GM12891 (cell line): ENCODE measurements around the gene ASPG.

Experiments used
- PAX5 ChIP-seq: IDR thresholded peaks from 2 replicates; pipeline ENCODE4 v1.6.1; 2011; ENCODE audit warnings: low read length, moderate library complexity, mild to moderate bottlenecking; ENCODE audit not compliant: insufficient read depth, severe bottlenecking
- POLR2A ChIP-seq: IDR thresholded peaks from 2 replicates; pipeline ENCODE4 v1.6.1; 2011; ENCODE audit warnings: low read depth, low read length, control low read depth
- POLR2AphosphoS5 ChIP-seq: IDR thresholded peaks from 2 replicates; pipeline ENCODE4 v1.6.1; 2011; ENCODE audit warnings: low read depth, low read length, control low read depth
- POU2F2 ChIP-seq: IDR thresholded peaks from 2 replicates; pipeline ENCODE4 v1.6.1; 2011; ENCODE audit warnings: low read depth, mild to moderate bottlenecking, control low read depth, low read length, moderate library complexity
- SPI1 ChIP-seq: IDR thresholded peaks from 2 replicates; pipeline ENCODE4 v1.6.1; 2011; ENCODE audit warnings: low read depth, low read length, control low read depth
- TAF1 ChIP-seq: IDR thresholded peaks from 2 replicates; pipeline ENCODE4 v1.6.1; 2011; ENCODE audit warnings: low read depth, low read length, control low read depth

DNA sequence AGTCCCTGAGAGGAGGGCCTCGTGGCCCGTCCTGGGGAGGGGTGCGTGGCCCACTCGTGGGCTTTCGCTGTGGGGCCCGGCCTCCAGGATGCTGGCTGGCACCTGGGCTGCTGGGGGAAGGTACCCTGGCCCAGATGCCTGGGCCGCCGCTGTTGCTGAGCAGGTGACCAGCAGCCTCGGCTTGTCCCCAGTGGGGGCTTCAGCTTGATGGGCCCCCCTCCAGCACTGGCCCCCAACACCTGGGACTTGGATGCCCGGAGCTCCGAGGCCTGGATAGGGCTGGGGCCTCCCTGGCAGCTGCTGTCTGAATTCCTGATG is 63.7 kb downstream of the ASPG start:
- TF ChIP-seq POLR2A: no peak
- no peak for TF ChIP-seq PAX5
- TF ChIP-seq POLR2AphosphoS5: no peak
- no peak for TF ChIP-seq TAF1
- no peak for TF ChIP-seq POU2F2
- no peak for TF ChIP-seq SPI1
